ENCODE measurements around the gene MDM4.

MDM4 gene

DNA sequence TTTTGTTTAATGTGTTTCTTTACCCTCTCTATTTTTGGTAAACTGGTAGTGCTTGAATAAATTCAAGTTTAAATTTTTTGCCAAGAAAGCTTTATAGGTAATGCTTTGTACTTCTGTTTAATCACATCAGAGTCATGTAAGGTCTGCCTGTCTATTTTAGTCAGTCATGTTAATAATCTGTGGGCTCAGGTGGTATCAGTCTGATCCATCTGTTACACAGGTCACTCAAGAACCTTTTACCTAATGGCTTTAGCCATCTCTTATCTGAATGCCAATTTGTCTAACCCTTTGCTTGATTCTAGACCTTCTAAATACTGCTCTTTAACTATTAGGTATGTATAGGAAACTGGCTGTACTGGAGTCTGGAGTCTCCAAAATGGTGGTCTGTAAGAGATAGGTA lies 16.6 kb downstream of the MDM4 start:
- no peak overlapping the region for H3K27ac ChIP-seq (ENCODE audit: low read length)
- no peak overlapping the region for H3K4me2 ChIP-seq (ENCODE audit: low read depth, low read length)
- H3K9me2 ChIP-seq (replicated peaks; ENCODE audit: insufficient read depth, low read length) = no peaks in the 10 kb centered on the region
- TF ChIP-seq EZH2 (optimal IDR thresholded peaks at IDR 0.05; ENCODE audit: low read depth, low read length) (no peak), EZH2phosphoT487 (IDR thresholded peaks at IDR 0.05; ENCODE audit: low read length) (no peak)
- TF ChIP-seq, protein P1, sequence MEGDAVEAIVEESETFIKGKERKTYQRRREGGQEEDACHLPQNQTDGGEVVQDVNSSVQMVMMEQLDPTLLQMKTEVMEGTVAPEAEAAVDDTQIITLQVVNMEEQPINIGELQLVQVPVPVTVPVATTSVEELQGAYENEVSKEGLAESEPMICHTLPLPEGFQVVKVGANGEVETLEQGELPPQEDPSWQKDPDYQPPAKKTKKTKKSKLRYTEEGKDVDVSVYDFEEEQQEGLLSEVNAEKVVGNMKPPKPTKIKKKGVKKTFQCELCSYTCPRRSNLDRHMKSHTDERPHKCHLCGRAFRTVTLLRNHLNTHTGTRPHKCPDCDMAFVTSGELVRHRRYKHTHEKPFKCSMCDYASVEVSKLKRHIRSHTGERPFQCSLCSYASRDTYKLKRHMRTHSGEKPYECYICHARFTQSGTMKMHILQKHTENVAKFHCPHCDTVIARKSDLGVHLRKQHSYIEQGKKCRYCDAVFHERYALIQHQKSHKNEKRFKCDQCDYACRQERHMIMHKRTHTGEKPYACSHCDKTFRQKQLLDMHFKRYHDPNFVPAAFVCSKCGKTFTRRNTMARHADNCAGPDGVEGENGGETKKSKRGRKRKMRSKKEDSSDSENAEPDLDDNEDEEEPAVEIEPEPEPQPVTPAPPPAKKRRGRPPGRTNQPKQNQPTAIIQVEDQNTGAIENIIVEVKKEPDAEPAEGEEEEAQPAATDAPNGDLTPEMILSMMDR (IDR thresholded peaks at IDR 0.05; ENCODE audit: low read length) = no peak
- no peak overlapping the region for H2AFZ ChIP-seq (ENCODE audit: low read length)
- peaks cover 20% of the 10 kb centered on the region for H3K36me3 ChIP-seq (replicated peaks; ENCODE audit: insufficient read depth, low read length)
- peaks cover 4% of the 10 kb centered on the region; the same call in 1 of the 2 replicates for H3F3A ChIP-seq (ENCODE audit: insufficient read depth, low read length)
- H4K20me1 ChIP-seq (ENCODE audit: insufficient read depth, low read length) = no peaks in the 10 kb centered on the region
- H3K4me3 ChIP-seq (ENCODE audit: low read length) = no peak overlapping the region
- H3K79me2 ChIP-seq (ENCODE audit: low read length) = peaks cover 76% of the 10 kb centered on the region
- DNase-seq = no peak
- no peaks in the 10 kb centered on the region for H3K9me3 ChIP-seq (replicated peaks; ENCODE audit: insufficient read depth, low read length)
- H3K9ac ChIP-seq (ENCODE audit: low read length) = no peak overlapping the region
- H3K27me3 ChIP-seq (replicated peaks; ENCODE audit: insufficient read depth, low read length) = no peaks in the 10 kb centered on the region
- no peaks in the 10 kb centered on the region for H3K4me1 ChIP-seq (ENCODE audit: low read length)

DNA sequence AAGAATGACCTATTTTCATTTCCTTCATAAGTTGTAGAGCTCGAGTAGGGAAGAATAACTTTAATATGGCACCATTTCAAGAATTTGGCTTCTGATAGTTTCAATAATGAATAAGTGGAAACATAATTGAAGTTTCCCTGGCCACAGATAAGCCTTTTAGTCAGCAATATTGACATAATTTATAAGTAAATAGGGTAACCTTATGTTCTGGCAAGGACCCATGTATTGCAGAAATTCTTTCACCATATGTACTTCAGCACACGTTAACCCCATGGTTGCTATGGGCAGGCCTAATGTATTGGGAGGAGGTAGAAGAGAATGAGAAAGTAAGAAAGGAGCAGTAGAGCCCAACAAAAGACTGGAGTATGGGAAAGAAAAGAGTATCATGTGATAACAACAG lies 25.4 kb downstream of the MDM4 start:
- Histone ChIP-seq H3K4me3 (ENCODE audit: low read length) (no peak overlapping the region), H3K27me3 (replicated peaks; ENCODE audit: insufficient read depth, low read length) (no peaks in the 10 kb centered on the region), H2AFZ (ENCODE audit: low read length) (no peak overlapping the region), H3K79me2 (ENCODE audit: low read length) (peaks cover 54% of the 10 kb centered on the region), H3K9me3 (replicated peaks; ENCODE audit: insufficient read depth, low read length) (no peaks in the 10 kb centered on the region), H3K4me1 (ENCODE audit: low read length) (peaks cover 42% of the 10 kb centered on the region), H4K20me1 (ENCODE audit: insufficient read depth, low read length) (peaks cover 3% of the 10 kb centered on the region; the same call in 1 of the 2 replicates), H3K9me2 (replicated peaks; ENCODE audit: insufficient read depth, low read length) (no peaks in the 10 kb centered on the region), H3F3A (ENCODE audit: insufficient read depth, low read length) (peaks cover 46% of the 10 kb centered on the region), H3K4me2 (ENCODE audit: low read depth, low read length) (no peak overlapping the region), H3K36me3 (replicated peaks; ENCODE audit: insufficient read depth, low read length) (peaks cover 27% of the 10 kb centered on the region), H3K27ac (ENCODE audit: low read length) (no peak overlapping the region), H3K9ac (ENCODE audit: low read length) (no peak overlapping the region)
- no peak for DNase-seq
- TF ChIP-seq EZH2 (optimal IDR thresholded peaks at IDR 0.05; ENCODE audit: low read depth, low read length) (no peak), EZH2phosphoT487 (IDR thresholded peaks at IDR 0.05; ENCODE audit: low read length) (no peak)
- TF ChIP-seq, protein P1 (IDR thresholded peaks at IDR 0.05; ENCODE audit: low read length) = no peak

DNA sequence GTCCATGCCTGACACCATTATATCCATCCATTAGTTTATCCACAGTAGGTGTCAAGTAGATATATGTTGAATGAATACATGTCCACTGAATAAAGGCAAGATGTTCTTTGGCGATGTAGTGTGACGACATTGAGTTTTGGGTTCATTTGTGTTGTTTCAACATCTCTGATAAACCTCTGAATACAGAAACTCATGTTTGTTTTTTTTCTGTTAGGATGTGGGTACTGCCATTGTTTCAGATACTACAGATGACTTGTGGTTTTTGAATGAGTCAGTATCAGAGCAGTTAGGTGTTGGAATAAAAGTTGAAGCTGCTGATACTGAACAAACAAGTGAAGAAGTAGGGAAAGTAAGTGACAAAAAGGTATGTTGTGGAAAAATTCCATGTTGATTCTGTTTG lies 28.1 kb downstream of the MDM4 start:
- Histone ChIP-seq H3K4me3 (ENCODE audit: low read length) (no peak overlapping the region), H3K9me2 (replicated peaks; ENCODE audit: insufficient read depth, low read length) (no peaks in the 10 kb centered on the region), H3K9ac (ENCODE audit: low read length) (peak overlapping the region; percentile 8; the same call in 1 of the 2 replicates), H4K20me1 (ENCODE audit: insufficient read depth, low read length) (peaks cover 4% of the 10 kb centered on the region; the same call in 1 of the 2 replicates), H3K36me3 (replicated peaks; ENCODE audit: insufficient read depth, low read length) (peaks cover 38% of the 10 kb centered on the region), H2AFZ (ENCODE audit: low read length) (no peak overlapping the region), H3K4me1 (ENCODE audit: low read length) (peaks cover 44% of the 10 kb centered on the region), H3K4me2 (ENCODE audit: low read depth, low read length) (peak overlapping the region; percentile 75), H3K9me3 (replicated peaks; ENCODE audit: insufficient read depth, low read length) (no peaks in the 10 kb centered on the region), H3K79me2 (ENCODE audit: low read length) (peaks cover 60% of the 10 kb centered on the region), H3F3A (ENCODE audit: insufficient read depth, low read length) (peaks cover 46% of the 10 kb centered on the region), H3K27ac (ENCODE audit: low read length) (peak overlapping the region; percentile 68), H3K27me3 (replicated peaks; ENCODE audit: insufficient read depth, low read length) (no peaks in the 10 kb centered on the region)
- DNase-seq = peak; percentile 90
- TF ChIP-seq, protein P1 (IDR thresholded peaks at IDR 0.05; ENCODE audit: low read length) = no peak
- TF ChIP-seq EZH2 (optimal IDR thresholded peaks at IDR 0.05; ENCODE audit: low read depth, low read length) = no peak
- no peak for TF ChIP-seq EZH2phosphoT487 (IDR thresholded peaks at IDR 0.05; ENCODE audit: low read length)
